Activated naive CD8-positive, alpha-beta T cell treated with anti-CD3 and anti-CD28 coated beads, Interleukin-2, amount 10 ng/mL, durations not matched to agents 7 days and 5 days (primary cell): Measurements from ENCODE around the gene ARHGAP18. TPM values are rescaled to one million over a fixed set of nuclear protein-coding genes. Genes with fewer than 3 reads are reported as not detected.

Source experiments
- ATAC-seq: fragments of 150-1000 bp; cut with Tn5 transposase; one replicate; pipeline ENCODE4 v1.10.0; 2021; ENCODE audit warnings: low read depth, moderate library complexity
- POLR2A ChIA-PET: fragments of 350-600 bp; sonication (Branson Sonifier 250); formaldehyde crosslinking; loops from one replicate; lab custom pipeline; 2021; ENCODE audit warnings: antibody characterized with exemption; lab: Charles Lee
- DNase-seq: peaks from one replicate; pipeline ENCODE4 v3.0.0; 2021
- H3K27ac Mint-ChIP-seq: one replicate; pipeline ENCODE4 v1.8.0; 2022; ENCODE audit warnings: mild to moderate bottlenecking, mixed read lengths
- H3K27me3 Mint-ChIP-seq: one replicate; pipeline ENCODE4 v1.8.0; 2022; ENCODE audit warnings: mild to moderate bottlenecking, moderate library complexity, mixed read lengths
- H3K36me3 Mint-ChIP-seq: one replicate; pipeline ENCODE4 v1.8.0; 2021; ENCODE audit warnings: mild to moderate bottlenecking, mixed read lengths
- H3K4me1 Mint-ChIP-seq: one replicate; pipeline ENCODE4 v1.8.0; 2021; ENCODE audit warnings: mixed read lengths
- H3K4me3 Mint-ChIP-seq: one replicate; pipeline ENCODE4 v1.8.0; 2022; ENCODE audit warnings: mild to moderate bottlenecking, moderate library complexity, mixed read lengths
- H3K9me3 Mint-ChIP-seq: one replicate; pipeline ENCODE4 v1.8.0; 2021; ENCODE audit warnings: mixed read lengths
- total RNA-seq, 2 experiments: library from RNA; stranded (reverse); gene quantifications; one replicate each; pipeline ENCODE4 v1.2.3, GENCODE V29; 2021

The ARHGAP18 gene
- total RNA-seq = 10 to 100 TPM; 12.1 to 12.7 TPM

DNA sequence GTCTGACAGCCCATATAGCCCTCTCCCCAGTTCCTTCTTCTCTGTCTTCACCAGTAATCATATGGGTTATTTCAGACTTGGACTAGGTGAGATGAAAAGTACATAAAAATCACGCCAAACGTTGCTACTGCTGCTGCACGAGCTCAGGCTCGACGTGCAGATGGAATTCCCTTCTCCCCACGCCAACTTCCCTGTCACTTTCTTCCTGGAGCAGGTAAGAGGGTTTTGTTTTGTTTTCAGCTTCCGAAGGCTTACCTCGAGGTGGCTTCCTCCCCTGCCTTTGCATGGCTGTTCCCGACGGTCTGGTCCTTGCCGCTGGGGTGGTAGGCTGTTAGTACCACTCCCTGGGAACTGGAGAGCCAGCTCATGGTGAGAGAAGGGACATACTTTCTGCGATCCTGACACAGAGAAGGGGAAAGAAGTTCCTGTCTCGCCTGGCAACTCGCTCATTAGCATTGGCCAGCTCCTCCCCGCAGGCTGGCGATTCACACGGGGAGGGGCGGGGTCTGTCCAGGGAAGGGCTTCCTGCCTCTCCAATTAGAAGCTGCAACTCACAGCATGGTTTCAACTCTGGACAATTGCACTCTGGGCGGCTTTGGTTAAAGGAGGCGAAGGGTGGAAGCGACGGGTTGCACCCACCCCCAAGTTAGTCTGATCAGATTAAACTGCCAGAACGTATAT, at the start of gene ARHGAP18:
Gene ARHGAP18 (minus strand): TSS at position 409 of the 681 bp plus-strand sequence. CDS start 41 bp downstream, at position 368.
- H3K27me3 Mint-ChIP-seq = peaks cover 2% of the 10 kb centered on the region

DNA sequence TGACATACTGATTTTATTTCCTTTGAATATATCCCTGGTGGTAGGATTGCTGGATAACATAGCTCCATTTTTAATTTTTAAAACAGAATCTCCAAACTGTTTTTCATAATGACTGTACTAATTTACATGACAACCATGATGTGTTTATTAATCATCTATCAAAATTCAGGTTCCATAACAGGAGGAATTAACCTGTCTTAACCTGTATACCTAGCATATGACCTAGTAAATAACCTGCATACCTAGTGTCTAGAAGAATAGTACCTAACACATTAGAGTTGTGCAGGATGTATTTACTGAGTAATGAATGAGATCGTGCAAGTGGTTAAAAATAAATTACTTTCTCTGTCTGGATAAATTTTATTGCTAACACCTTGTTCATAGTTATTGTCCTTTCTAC, 45.8 kb upstream of the ARHGAP18 start:
- Mint-ChIP-seq H3K27ac (no peak overlapping the region), H3K9me3 (no peaks in the 10 kb centered on the region), H3K4me1 (peaks cover 9% of the 10 kb centered on the region), H3K36me3 (no peaks in the 10 kb centered on the region), H3K4me3 (no peak overlapping the region), H3K27me3 (peaks cover 4% of the 10 kb centered on the region)
- DNase-seq = no peak
- ATAC-seq = no peak
- POLR2A ChIA-PET = no interaction called here

More for the DNA sequence above, at the start of gene ARHGAP18:
- peak within 1 kb of the TSS; percentile 97 for H3K4me3 Mint-ChIP-seq
- H3K27ac Mint-ChIP-seq = peak within 1 kb of the TSS; percentile 90
- POLR2A ChIA-PET = interaction anchor here (1.0 to 2.3 kb wide), 7 partner anchors 13 to 38 kb away, joined by 3 to 7 read pairs (median 4); no protein-coding TSS in a partner anchor
- DNase-seq (peak; percentile 77), ATAC-seq (peak; percentile 96)
- peaks cover 17% of the 10 kb centered on the region for H3K36me3 Mint-ChIP-seq
- H3K4me1 Mint-ChIP-seq = peaks cover 45% of the 10 kb centered on the region
- no peaks in the 10 kb centered on the region for H3K9me3 Mint-ChIP-seq

GRCh38 chr6:129754750-129755149, 44.8 kb upstream of the ARHGAP18 start:
- peaks cover 18% of the 10 kb centered on the region for H3K4me1 Mint-ChIP-seq
- H3K4me3 Mint-ChIP-seq = no peak overlapping the region
- no peak for ATAC-seq
- H3K27me3 Mint-ChIP-seq = peaks cover 2% of the 10 kb centered on the region
- H3K36me3 Mint-ChIP-seq = no peaks in the 10 kb centered on the region
- no peak overlapping the region for H3K27ac Mint-ChIP-seq
- DNase-seq = no peak
- H3K9me3 Mint-ChIP-seq = no peaks in the 10 kb centered on the region
- POLR2A ChIA-PET = no interaction called here

DNA sequence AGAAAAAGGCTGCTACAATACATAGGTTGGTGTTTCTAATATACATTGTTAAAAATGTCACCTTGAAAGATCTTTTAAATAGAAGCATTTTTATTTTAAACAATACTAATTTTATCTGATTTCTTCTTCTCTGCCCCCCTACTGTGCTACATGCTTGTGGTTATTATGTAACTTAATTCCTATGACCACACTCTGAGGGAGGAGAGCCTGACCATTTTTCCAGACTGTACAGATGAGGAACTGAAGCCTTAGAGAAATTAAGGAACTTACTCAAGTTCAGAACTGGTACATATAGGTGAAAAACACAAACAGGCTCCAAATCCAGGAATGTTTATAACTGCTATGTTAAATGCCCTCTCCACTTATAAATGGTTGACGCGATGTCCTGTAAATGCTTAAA, 43.4 kb upstream of the ARHGAP18 start:
- ATAC-seq (no peak), DNase-seq (no peak)
- no peak overlapping the region for H3K4me3 Mint-ChIP-seq
- H3K27me3 Mint-ChIP-seq = no peaks in the 10 kb centered on the region
- H3K9me3 Mint-ChIP-seq = no peaks in the 10 kb centered on the region
- POLR2A ChIA-PET = interaction anchor here (0.6 to 0.7 kb wide), 2 partner anchors 14 to 453 kb away, joined by 3 read pairs; no protein-coding TSS in a partner anchor
- H3K27ac Mint-ChIP-seq = no peak overlapping the region
- H3K4me1 Mint-ChIP-seq = peaks cover 31% of the 10 kb centered on the region
- no peaks in the 10 kb centered on the region for H3K36me3 Mint-ChIP-seq

GRCh38 chr6:129751384-129751783, 41.4 kb upstream of the ARHGAP18 start:
- POLR2A ChIA-PET = no interaction called here
- Mint-ChIP-seq H3K27ac (peak overlapping the region; percentile 58), H3K9me3 (peaks cover 1% of the 10 kb centered on the region), H3K4me1 (peaks cover 44% of the 10 kb centered on the region), H3K4me3 (no peak overlapping the region), H3K27me3 (no peaks in the 10 kb centered on the region), H3K36me3 (peaks cover 3% of the 10 kb centered on the region)
- DNase-seq (no peak), ATAC-seq (no peak)

DNA sequence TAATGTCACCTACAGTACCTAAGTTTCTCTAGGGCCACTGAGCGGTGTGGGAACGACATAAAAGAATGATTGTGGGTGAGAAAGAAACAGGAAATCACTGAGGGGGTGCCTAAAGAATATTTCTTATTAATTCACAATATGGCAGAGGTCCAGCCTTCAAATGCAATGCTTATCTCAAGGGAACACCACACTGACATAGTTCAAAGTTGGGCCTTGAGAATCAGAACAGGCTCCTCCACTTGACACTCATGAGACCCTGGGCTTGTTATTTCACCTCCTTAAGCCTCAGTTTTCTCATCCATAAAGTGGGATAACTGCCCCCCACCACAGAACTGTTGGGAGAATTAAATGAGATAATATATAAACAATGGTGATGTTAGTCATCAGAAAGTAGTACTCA, 40.4 kb upstream of the ARHGAP18 start:
- no peaks in the 10 kb centered on the region for H3K27me3 Mint-ChIP-seq
- H3K27ac Mint-ChIP-seq = peak overlapping the region; percentile 97
- POLR2A ChIA-PET = interaction anchor here (1.0 to 1.4 kb wide), 6 partner anchors 17 to 271 kb away, joined by 3 to 5 read pairs (median 3); no protein-coding TSS in a partner anchor
- ATAC-seq (no peak), DNase-seq (no peak)
- peaks cover 1% of the 10 kb centered on the region for H3K9me3 Mint-ChIP-seq
- peaks cover 45% of the 10 kb centered on the region for H3K4me1 Mint-ChIP-seq
- H3K36me3 Mint-ChIP-seq = peaks cover 3% of the 10 kb centered on the region
- peak overlapping the region; percentile 85 for H3K4me3 Mint-ChIP-seq

DNA sequence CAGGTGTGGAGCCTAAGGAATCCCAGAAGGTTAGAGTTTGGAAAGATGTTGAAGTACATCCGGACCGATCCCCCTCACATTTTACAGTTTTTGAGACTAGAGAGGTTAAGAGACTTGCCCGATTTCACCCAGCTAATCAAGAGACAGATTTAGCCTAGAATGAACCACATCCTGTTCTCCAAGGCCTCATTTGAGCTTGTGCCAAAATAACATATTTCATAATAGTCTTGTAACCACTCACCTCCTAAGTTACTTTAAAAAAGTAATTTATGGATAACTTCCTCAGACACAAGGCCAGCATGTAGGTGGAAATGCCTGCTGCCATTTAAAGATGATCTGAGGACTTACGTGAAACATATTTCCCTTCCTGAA, 39.8 kb upstream of the ARHGAP18 start:
- peak; percentile 50 for ATAC-seq
- POLR2A ChIA-PET = interaction anchor here (1.0 to 1.4 kb wide), 6 partner anchors 18 to 271 kb away, joined by 3 to 5 read pairs (median 3); no protein-coding TSS in a partner anchor

DNA sequence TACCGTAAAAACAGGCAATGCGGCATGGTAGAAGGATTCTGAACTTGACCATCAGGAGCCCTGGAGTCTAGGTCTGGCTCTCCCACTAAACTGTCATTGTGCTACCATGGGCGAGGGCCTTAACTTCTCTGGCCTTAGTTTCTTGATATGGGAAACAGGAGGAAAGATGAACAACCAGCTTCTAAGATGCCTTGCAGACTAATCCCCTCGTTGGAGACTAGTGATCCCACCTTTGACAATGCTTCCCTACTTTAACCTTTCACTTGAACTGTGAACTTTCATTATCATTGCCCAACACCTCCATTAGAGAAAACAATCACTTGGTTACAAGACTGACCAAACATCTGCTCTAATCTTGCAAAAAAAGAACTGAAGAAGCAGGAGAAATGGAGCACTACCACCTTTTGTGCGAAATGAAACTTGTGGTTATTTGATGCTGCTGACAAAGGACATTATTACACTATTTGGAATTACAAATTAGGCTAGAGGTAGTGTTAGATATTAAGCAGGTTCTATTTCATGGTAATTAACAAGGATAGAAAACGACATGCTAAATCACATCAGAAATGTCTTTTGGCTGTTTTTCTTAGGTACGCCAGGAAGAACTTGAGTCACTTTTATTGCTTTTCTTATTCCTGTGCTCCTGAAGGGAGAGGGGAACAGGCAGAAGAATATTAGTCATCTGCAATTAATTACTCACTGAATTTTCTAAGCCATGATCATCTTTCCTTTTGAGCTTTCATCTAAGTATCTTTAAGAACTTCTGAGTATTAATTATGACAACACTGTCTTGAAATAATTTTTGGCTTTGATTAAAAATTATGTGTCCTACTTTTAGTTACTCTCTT, 39.1 kb upstream of the ARHGAP18 start:
- ATAC-seq (no peak), DNase-seq (no peak)
- POLR2A ChIA-PET = interaction anchor here (0.6 to 1.5 kb wide), 11 partner anchors 8 to 272 kb away, joined by 3 to 5 read pairs (median 3); no protein-coding TSS in a partner anchor
- H3K27ac Mint-ChIP-seq = peak overlapping the region; percentile 97
- no peaks in the 10 kb centered on the region for H3K27me3 Mint-ChIP-seq
- peaks cover 1% of the 10 kb centered on the region for H3K9me3 Mint-ChIP-seq
- peaks cover 52% of the 10 kb centered on the region for H3K4me1 Mint-ChIP-seq
- peaks cover 3% of the 10 kb centered on the region for H3K36me3 Mint-ChIP-seq
- peak overlapping the region; percentile 85 for H3K4me3 Mint-ChIP-seq

More for the DNA sequence above, 39.8 kb upstream of the ARHGAP18 start:
- DNase-seq = no peak
- H3K9me3 Mint-ChIP-seq = peaks cover 1% of the 10 kb centered on the region
- H3K27ac Mint-ChIP-seq = peak overlapping the region; percentile 97
- H3K4me3 Mint-ChIP-seq = peak overlapping the region; percentile 85
- H3K4me1 Mint-ChIP-seq = peaks cover 47% of the 10 kb centered on the region
- peaks cover 3% of the 10 kb centered on the region for H3K36me3 Mint-ChIP-seq
- H3K27me3 Mint-ChIP-seq = no peaks in the 10 kb centered on the region

- DNase-seq (peak; percentile 41), ATAC-seq (peak; percentile 95)
- Mint-ChIP-seq H3K4me1 (peaks cover 57% of the 10 kb centered on the region), H3K27me3 (no peaks in the 10 kb centered on the region), H3K4me3 (peak overlapping the region; percentile 85), H3K27ac (peak overlapping the region; percentile 97), H3K36me3 (peaks cover 3% of the 10 kb centered on the region), H3K9me3 (peaks cover 1% of the 10 kb centered on the region)
- POLR2A ChIA-PET = interaction anchor here (0.6 to 1.5 kb wide), 9 partner anchors 9 to 893 kb away, joined by 3 to 9 read pairs (median 3); no protein-coding TSS in a partner anchor
These were observed 38.4 kb upstream of the ARHGAP18 start for GRCh38 chr6:129748212-129748900.

GRCh38 chr6:129747588-129748112, 37.7 kb upstream of the ARHGAP18 start:
- Mint-ChIP-seq H3K4me3 (peak overlapping the region; percentile 85), H3K4me1 (peaks cover 58% of the 10 kb centered on the region), H3K27me3 (no peaks in the 10 kb centered on the region), H3K27ac (peak overlapping the region; percentile 97), H3K36me3 (peaks cover 3% of the 10 kb centered on the region), H3K9me3 (peaks cover 1% of the 10 kb centered on the region)
- DNase-seq (no peak), ATAC-seq (no peak)
- POLR2A ChIA-PET = interaction anchor here (0.7 to 1.5 kb wide), 7 partner anchors 17 to 894 kb away, joined by 3 to 9 read pairs (median 5); no protein-coding TSS in a partner anchor

- no peak for ATAC-seq
- POLR2A ChIA-PET = no interaction called here
- peaks cover 2% of the 10 kb centered on the region for H3K27me3 Mint-ChIP-seq
- H3K27ac Mint-ChIP-seq = peak overlapping the region; percentile 55
- no peak overlapping the region for H3K4me3 Mint-ChIP-seq
- DNase-seq = no peak
- H3K36me3 Mint-ChIP-seq = peaks cover 3% of the 10 kb centered on the region
- H3K9me3 Mint-ChIP-seq = peaks cover 1% of the 10 kb centered on the region
- H3K4me1 Mint-ChIP-seq = peaks cover 42% of the 10 kb centered on the region
These were observed 34.9 kb upstream of the ARHGAP18 start for GRCh38 chr6:129744880-129745237.

DNA sequence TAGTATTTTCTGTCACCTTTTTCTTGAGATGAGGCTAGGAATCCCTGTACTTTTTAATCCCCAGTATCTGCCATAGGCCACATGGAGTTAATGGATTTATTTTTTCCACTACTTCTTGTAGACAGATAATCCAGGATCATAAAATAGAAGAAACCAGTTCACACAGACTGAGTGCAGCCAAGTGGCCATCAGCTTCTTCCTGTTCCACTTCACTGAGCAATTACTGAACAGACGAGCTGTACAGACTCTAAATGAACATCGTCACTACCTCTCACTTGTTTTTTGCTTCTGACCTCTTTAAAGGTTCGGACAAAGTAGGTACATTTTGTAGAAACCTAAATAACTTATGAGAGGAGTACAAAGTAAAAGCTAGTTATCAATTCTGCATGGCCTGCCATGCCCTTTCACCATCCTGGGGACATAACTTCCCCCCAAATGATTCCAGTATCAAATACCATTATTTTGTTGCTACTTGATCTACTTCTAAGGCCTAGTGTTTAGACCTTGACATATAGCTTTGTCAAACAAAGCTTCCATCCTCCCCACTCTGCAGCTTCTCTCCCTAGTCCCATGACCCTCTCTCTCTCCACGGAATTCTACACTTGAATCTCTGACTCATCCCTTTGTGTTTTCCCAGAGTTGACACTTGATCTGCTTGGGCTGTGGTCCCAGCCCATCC, 34.4 kb upstream of the ARHGAP18 start:
- no peak for ATAC-seq
- Mint-ChIP-seq H3K36me3 (peaks cover 3% of the 10 kb centered on the region), H3K27ac (peak overlapping the region; percentile 55), H3K27me3 (peaks cover 2% of the 10 kb centered on the region), H3K4me1 (peaks cover 37% of the 10 kb centered on the region), H3K4me3 (no peak overlapping the region), H3K9me3 (peaks cover 1% of the 10 kb centered on the region)
- DNase-seq = no peak
- POLR2A ChIA-PET = no interaction called here
